Uterus (tissue), 4 donors: ENCODE data around the gene NANOS2. TPM values are rescaled to one million over a fixed set of nuclear protein-coding genes. Genes with fewer than 3 reads are reported as not detected.

ENCODE experiments used
- DNase-seq, 2 donors: peaks; one replicate each; pipeline ENCODE4 v3.0.0-alpha.2; 2019 to 2020
- H3K27ac ChIP-seq, 2 donors: fragments of 200-600 bp; sonication (generic); 1 replicate in 1 of 2; 2 replicates in 1 of 2; pipeline ENCODE4 v1.5.1; 2016 to 2018
- H3K27me3 ChIP-seq, 2 donors: fragments of 200-600 bp; sonication (generic); one replicate each; pipeline ENCODE4 v1.5.1; 2018 to 2019; ENCODE audit warnings: control low read depth in 1 of 2
- H3K36me3 ChIP-seq, 2 donors: fragments of 200-600 bp; sonication (generic); one replicate each; pipeline ENCODE4 v1.5.1; 2019; ENCODE audit warnings: control low read depth in 1 of 2
- H3K4me1 ChIP-seq, 2 donors: fragments of 200-600 bp; sonication (generic); one replicate each; pipeline ENCODE4 v1.5.1; 2018 to 2019; ENCODE audit warnings: control low read depth in 1 of 2
- H3K4me3 ChIP-seq, 2 donors: fragments of 200-600 bp; sonication (generic); 1 replicate in 1 of 2; 2 replicates in 1 of 2; pipeline ENCODE4 v1.5.1; 2018 to 2019; ENCODE audit warnings: mild to moderate bottlenecking in 1 of 2
- H3K9me3 ChIP-seq, 2 donors: fragments of 200-600 bp; sonication (generic); one replicate each; pipeline ENCODE4 v1.5.1; 2019; ENCODE audit warnings: control low read depth in 1 of 2
- POLR2A ChIP-seq, 2 donors: fragments of 450-650 bp; IDR thresholded peaks; one replicate each; pipeline ENCODE4 v1.6.1; 2016; ENCODE audit warnings: antibody characterized with exemption in 2 of 2, mild to moderate bottlenecking in 1 of 2, moderate library complexity in 1 of 2
- intact Hi-C: fragments of 100-400 bp; cut with DNase I; formaldehyde crosslinking; loops from one replicate; pipeline ENCODE4 v1.15.1; 2023; ENCODE audit warnings: low total_unique reads
- total RNA-seq, 4 donors: library from RNA; depleted of rRNA in 3 of 4; stranded (reverse); fragments of >200 nt in 3 of 4; gene quantifications; one replicate each; pipeline versions ENCODE4 v1.1.0 to v1.2.4, GENCODE V29; 2014 to 2023
- TF ChIP-seq, protein P1 (sequence below), 4 experiments: fragments of 200-600 bp in 2 of 4; fragments of 450-650 bp in 2 of 4; sonication (generic) in 2 of 4; IDR thresholded peaks; one replicate each; pipeline ENCODE4 v1.5.1; 2016 to 2019; ENCODE audit warnings: antibody characterized with exemption in 4 of 4, mild to moderate bottlenecking in 2 of 4, moderate library complexity in 1 of 4
- donor health status: DM: yes; HTN: yes; CAD: no.

Gene NANOS2
- total RNA-seq, 4 donors from 2014 or later: not detected

DNA sequence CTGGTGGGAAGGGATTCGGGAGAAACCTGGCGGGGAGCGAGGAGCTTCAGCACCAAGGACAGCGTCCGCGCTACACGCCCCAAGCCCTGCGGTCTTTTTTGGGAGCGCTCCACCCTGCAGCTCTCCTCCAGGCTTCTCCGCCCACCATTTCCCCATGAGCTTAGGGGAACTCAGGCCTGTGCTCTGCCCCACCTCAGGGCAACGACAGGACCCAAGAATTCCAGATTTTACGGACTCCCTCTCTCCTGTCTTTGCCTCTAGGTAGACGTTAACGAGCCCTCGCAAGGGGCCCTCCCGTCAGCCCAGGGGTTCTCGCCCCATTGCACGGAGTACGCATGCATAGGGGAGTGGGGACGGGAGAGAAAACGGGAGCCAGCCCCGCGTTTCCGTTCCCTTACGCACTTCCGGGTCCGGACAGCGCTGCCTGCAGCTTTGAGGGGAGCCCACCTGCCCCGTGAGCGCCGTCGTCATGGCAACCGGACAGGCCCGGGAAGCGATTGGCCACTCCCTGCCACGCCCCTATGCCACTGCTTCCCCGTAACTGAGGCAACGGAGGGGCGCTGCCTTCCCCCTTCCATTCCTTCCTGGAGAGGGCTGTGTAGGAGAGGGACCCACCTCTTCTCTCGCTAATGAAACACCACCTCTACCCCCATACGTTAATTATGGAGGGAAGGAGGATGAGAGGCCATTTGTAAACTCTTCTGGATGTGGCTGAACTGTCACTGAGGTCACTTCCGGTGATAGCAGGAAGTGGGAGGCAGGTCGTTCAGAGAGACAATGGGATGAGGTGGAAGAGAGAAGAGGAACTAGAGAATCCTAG, 38.3 kb upstream of the NANOS2 start:
- Histone ChIP-seq H3K9me3 (no peaks in the 10 kb centered on the region), H3K36me3 (no peaks in the 10 kb centered on the region), H3K27me3 (no peaks in the 10 kb centered on the region), H3K4me1 (no peaks in the 10 kb centered on the region), H3K4me3 (no peak overlapping the region), H3K27ac (no peak overlapping the region)
- DNase-seq: peak in 1 of 2 donors; percentile 36
- TF ChIP-seq POLR2A (IDR thresholded peaks at IDR 0.05): no peak
- intact Hi-C loops: no loop called here

DNA sequence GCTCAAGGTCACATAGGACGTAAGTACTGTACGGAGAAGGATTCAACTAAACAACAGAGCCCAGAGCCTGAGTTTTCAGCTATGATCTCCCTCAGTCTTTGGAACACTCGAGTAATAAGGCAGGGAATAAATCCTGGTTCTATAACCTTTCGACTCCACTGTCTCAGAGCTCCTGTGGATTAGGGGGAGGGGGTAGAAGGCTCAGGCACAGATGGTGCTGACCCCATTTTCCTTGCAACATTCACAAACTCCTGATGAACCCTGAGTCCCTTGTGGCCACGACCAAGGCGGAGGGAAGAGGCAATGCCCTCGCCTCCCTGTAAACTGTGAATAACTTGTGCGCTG, 37.7 kb upstream of the NANOS2 start:
- no peak for DNase-seq
- no peak overlapping the region for H3K27ac ChIP-seq
- intact Hi-C loops: no loop called here
- H3K9me3 ChIP-seq: no peaks in the 10 kb centered on the region
- no peak overlapping the region for H3K4me3 ChIP-seq
- no peaks in the 10 kb centered on the region for H3K4me1 ChIP-seq
- TF ChIP-seq, protein P1, sequence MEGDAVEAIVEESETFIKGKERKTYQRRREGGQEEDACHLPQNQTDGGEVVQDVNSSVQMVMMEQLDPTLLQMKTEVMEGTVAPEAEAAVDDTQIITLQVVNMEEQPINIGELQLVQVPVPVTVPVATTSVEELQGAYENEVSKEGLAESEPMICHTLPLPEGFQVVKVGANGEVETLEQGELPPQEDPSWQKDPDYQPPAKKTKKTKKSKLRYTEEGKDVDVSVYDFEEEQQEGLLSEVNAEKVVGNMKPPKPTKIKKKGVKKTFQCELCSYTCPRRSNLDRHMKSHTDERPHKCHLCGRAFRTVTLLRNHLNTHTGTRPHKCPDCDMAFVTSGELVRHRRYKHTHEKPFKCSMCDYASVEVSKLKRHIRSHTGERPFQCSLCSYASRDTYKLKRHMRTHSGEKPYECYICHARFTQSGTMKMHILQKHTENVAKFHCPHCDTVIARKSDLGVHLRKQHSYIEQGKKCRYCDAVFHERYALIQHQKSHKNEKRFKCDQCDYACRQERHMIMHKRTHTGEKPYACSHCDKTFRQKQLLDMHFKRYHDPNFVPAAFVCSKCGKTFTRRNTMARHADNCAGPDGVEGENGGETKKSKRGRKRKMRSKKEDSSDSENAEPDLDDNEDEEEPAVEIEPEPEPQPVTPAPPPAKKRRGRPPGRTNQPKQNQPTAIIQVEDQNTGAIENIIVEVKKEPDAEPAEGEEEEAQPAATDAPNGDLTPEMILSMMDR (IDR thresholded peaks at IDR 0.05): no peak
- TF ChIP-seq POLR2A (IDR thresholded peaks at IDR 0.05): no peak
- no peaks in the 10 kb centered on the region for H3K27me3 ChIP-seq
- no peaks in the 10 kb centered on the region for H3K36me3 ChIP-seq

DNA sequence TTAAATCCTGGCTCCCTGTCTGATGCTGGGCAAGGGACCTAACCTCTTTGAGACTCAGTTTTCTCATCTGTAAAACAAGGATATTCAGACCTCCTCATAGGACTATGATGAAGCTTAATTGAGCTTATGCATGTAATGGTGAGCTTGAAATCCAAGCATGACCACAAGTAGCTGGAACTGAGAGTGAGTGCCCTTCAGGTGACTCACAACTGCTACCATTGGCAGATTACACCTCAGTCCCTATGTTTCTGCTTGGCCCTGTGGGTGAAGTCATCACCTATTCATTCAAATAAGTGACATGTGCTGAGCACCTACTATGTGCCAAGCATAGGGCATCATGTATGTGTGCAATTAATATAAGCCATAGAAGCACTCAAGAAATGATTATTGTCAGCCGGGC, 33.3 kb upstream of the NANOS2 start:
- DNase-seq: no peak
- Histone ChIP-seq H3K9me3 (no peaks in the 10 kb centered on the region), H3K36me3 (no peaks in the 10 kb centered on the region), H3K4me3 (no peak overlapping the region), H3K27me3 (no peaks in the 10 kb centered on the region), H3K4me1 (no peaks in the 10 kb centered on the region), H3K27ac (no peak overlapping the region)
- TF ChIP-seq POLR2A (IDR thresholded peaks at IDR 0.05): no peak
- TF ChIP-seq, protein P1 (IDR thresholded peaks at IDR 0.05): no peak
- intact Hi-C loops: no loop called here

DNA sequence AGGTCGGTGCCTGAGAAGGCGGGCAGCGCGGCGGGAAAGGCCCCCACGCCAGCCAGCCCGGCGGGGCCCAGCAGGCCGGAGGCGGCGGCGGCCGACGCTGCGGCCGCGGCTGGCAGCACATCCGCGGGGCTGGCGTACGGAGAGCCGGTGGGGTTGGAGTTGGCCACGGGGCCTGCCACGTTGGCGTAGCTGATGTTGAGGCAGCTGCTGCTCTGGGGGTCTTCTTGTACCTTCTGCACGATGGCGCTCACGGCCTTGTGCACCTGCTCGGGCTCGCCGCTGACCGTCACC, 25.9 kb upstream of the NANOS2 start:
- no peak for TF ChIP-seq POLR2A (IDR thresholded peaks at IDR 0.05)
- TF ChIP-seq, protein P1 (IDR thresholded peaks at IDR 0.05): no peak
- H3K27me3 ChIP-seq: no peaks in the 10 kb centered on the region
- intact Hi-C loops: no loop called here

DNA sequence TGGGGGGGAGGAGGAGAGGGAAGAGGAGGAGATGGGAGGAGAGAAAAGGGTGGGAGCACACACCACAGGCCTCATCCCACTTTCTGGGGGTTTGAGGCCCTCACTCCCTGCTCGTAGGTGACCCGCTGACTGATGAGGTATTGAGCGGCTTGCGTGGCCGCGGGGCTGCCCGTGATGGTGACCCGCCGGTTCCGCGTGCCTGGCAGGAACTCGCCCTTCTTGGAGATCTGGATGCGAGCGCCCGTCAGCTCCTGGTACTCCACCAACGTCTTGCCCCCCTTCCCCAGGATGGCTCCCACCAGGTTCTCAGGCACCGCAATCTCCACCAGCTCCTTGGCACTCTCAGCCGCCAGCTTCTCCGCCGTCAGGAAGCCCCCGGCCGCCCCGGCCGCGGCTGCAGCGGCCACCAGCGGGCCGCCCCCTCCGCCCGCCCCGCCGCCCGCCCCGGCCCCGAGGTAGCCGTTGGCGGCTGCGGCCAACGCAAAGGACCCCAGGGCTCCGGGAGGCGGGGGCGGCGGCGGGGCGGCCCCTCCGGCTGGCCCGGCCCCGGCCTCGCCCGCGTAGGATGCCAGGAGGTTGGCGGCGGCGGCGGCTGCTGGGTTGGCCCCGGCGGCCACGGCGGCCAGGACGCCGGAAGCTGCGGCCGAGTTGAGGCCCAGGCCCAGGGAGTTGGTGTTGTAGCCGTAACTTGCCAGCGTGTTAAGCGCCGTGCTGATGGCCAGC, 25.4 kb upstream of the NANOS2 start:
- no peak for DNase-seq
- no peaks in the 10 kb centered on the region for H3K9me3 ChIP-seq
- intact Hi-C loops: no loop called here
- H3K27ac ChIP-seq: no peak overlapping the region
- no peaks in the 10 kb centered on the region for H3K27me3 ChIP-seq
- TF ChIP-seq, protein P1 (IDR thresholded peaks at IDR 0.05): no peak
- no peak for TF ChIP-seq POLR2A (IDR thresholded peaks at IDR 0.05)
- no peak overlapping the region for H3K4me3 ChIP-seq
- no peaks in the 10 kb centered on the region for H3K36me3 ChIP-seq
- no peaks in the 10 kb centered on the region for H3K4me1 ChIP-seq

More for the DNA sequence above, 25.9 kb upstream of the NANOS2 start:
- Histone ChIP-seq H3K36me3 (no peaks in the 10 kb centered on the region), H3K4me3 (no peak overlapping the region), H3K4me1 (no peaks in the 10 kb centered on the region), H3K27ac (no peak overlapping the region), H3K9me3 (no peaks in the 10 kb centered on the region)
- no peak for DNase-seq
